Heart left ventricle (tissue), 13 donors: ENCODE data around the gene ZDBF2.
"Not testable (repeated sequence)": the region's sequence is repeated elsewhere in the genome, so short reads cannot be mapped to it uniquely, and the experiment has no call there.

Source experiments
- POLR2A ChIP-seq, 2 donors: fragments of 450-650 bp; IDR thresholded peaks; one replicate each; pipeline ENCODE4 v1.6.1; 2017; ENCODE audit warnings: antibody characterized with exemption in 2 of 2, mild to moderate bottlenecking in 2 of 2, moderate library complexity in 2 of 2
- TF ChIP-seq, protein P1 (sequence below), 12 donors: fragments of 200-600 bp; sonication (generic) in 4 of 12; IDR thresholded peaks; one replicate each; pipeline versions ENCODE4 v1.5.0 to v1.8.0; 2018 to 2022; ENCODE audit warnings: antibody characterized with exemption in 12 of 12, mild to moderate bottlenecking in 5 of 12
- donor health status: ischemic (EF 13 %, LVEDD 7.1; RV severe dilation, severe dysfunction).
- donor health status: DM: no; HTN: yes; CAD: no.
- donor health status: DM: no; HTN: no; CAD: no.
- donor health status: ischemic (EF 25% LVEDD 6.9; RV normal size, moderate dysfunction).
- donor health status: ischemic (EF 25% LVEDD 5.7; RV mildly dilated, moderate dysfunction).
- donor health status: ischemic (EF 35%, LVEDD 5.7; RV mildly dilated, moderate dysfunction).
- donor health status: nonischemic (EF 11% LVEDD 7.7; RV severe dilation, severe dysfunction).
- donor health status: DM: yes; HTN: yes; CAD: no.
- donor health status: PGD.
- donor health status: ischemic (EF 29% LVEDD 5.4; RV normal size, mild dysfunction).
- donor health status: nonischemic (EF 23%, LVEDD 6.1; RV moderate dilation, normal function).

DNA sequence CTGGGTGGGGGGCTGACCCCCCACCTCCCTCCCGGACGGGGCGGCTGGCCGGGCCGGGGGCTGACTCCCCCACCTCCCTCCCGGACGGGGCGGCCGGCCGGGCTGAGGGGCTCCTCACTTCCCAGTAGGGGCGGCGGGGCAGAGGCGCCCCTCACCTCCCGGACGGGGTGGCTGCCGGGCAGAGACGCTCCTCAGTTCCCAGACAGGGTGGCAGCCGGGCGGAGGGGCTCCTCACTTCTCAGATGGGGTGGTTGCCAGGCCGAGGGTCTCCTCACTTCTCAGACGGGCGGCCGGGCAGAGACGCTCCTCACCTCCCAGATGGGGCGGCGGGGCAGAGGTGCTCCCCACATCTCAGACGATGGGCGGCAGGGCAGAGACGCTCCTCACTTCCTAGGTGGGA is 82.4 kb downstream of the ZDBF2 start:
- TF ChIP-seq, protein P1, sequence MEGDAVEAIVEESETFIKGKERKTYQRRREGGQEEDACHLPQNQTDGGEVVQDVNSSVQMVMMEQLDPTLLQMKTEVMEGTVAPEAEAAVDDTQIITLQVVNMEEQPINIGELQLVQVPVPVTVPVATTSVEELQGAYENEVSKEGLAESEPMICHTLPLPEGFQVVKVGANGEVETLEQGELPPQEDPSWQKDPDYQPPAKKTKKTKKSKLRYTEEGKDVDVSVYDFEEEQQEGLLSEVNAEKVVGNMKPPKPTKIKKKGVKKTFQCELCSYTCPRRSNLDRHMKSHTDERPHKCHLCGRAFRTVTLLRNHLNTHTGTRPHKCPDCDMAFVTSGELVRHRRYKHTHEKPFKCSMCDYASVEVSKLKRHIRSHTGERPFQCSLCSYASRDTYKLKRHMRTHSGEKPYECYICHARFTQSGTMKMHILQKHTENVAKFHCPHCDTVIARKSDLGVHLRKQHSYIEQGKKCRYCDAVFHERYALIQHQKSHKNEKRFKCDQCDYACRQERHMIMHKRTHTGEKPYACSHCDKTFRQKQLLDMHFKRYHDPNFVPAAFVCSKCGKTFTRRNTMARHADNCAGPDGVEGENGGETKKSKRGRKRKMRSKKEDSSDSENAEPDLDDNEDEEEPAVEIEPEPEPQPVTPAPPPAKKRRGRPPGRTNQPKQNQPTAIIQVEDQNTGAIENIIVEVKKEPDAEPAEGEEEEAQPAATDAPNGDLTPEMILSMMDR (IDR thresholded peaks at IDR 0.05) = not testable (repeated sequence)
- not testable (repeated sequence) for TF ChIP-seq POLR2A (IDR thresholded peaks at IDR 0.05)
